ENCODE results near the gene ACOXL. TPM values are rescaled to one million over a fixed set of nuclear protein-coding genes. Genes with fewer than 3 reads are reported as not detected.

The ACOXL gene
- total and polyA plus RNA-seq, 4 donors: 4.4 to 32.8 (median 12.2) TPM

- no peaks in the 10 kb centered on the region for H3K9me3 ChIP-seq (ENCODE audit: control insufficient read depth in 4 of 4, insufficient read depth in 3 of 4, low read length in 3 of 4)
- TF ChIP-seq CTCF (IDR thresholded peaks at IDR 0.05; ENCODE audit: control extremely low read depth, extremely low read depth): no peak
- H3K27me3 ChIP-seq (ENCODE audit: control insufficient read depth in 3 of 3, insufficient read depth in 3 of 3, low read length in 2 of 3): peaks cover 0 to 12% (median 7%) of the 10 kb centered on the region in 3 donors
- no peak overlapping the region for H3K27ac ChIP-seq (ENCODE audit: low read depth in 1 of 2, low read length in 1 of 2)
- ATAC-seq (ENCODE audit: insufficient read depth, low FRiP score) (no peak), DNase-seq (no peak)
- no peak overlapping the region for H3K4me3 ChIP-seq
- 15 to 33% methylated on average over 6 of the region's 6 CpGs for WGBS, 2 donors
- no peak overlapping the region for H3K9ac ChIP-seq (ENCODE audit: insufficient read depth in 1 of 2, low read length in 2 of 2)
- no peaks in the 10 kb centered on the region for H3K36me3 ChIP-seq (ENCODE audit: control insufficient read depth in 4 of 4, insufficient read depth in 4 of 4, low read length in 4 of 4)
- H3K4me1 ChIP-seq (ENCODE audit: control insufficient read depth in 5 of 5, insufficient read depth in 5 of 5, low read length in 5 of 5): peaks cover 0 to 4% (median 0%) of the 10 kb centered on the region in 5 donors
Observed at GRCh38 chr2:110748489-110748867, 16.1 kb downstream of the ACOXL start.

- Histone ChIP-seq H3K4me3 (no peak overlapping the region), H3K9me3 (ENCODE audit: control insufficient read depth in 4 of 4, insufficient read depth in 3 of 4, low read length in 3 of 4) (no peaks in the 10 kb centered on the region), H3K27ac (ENCODE audit: low read depth in 1 of 2, low read length in 1 of 2) (no peak overlapping the region), H3K36me3 (ENCODE audit: control insufficient read depth in 4 of 4, insufficient read depth in 4 of 4, low read length in 4 of 4) (no peaks in the 10 kb centered on the region), H3K9ac (ENCODE audit: insufficient read depth in 1 of 2, low read length in 2 of 2) (no peak overlapping the region), H3K4me1 (ENCODE audit: control insufficient read depth in 5 of 5, insufficient read depth in 5 of 5, low read length in 5 of 5) (peaks cover 0 to 4% (median 0%) of the 10 kb centered on the region in 5 donors), H3K27me3 (ENCODE audit: control insufficient read depth in 3 of 3, insufficient read depth in 3 of 3, low read length in 2 of 3) (peaks cover 0 to 12% (median 7%) of the 10 kb centered on the region in 3 donors)
- TF ChIP-seq CTCF (IDR thresholded peaks at IDR 0.05; ENCODE audit: control extremely low read depth, extremely low read depth): no peak
- 94 to 98% methylated on average over 3 of the region's 3 CpGs for WGBS, 2 donors
- no peak for DNase-seq
- ATAC-seq (ENCODE audit: insufficient read depth, low FRiP score): no peak
Observed at GRCh38 chr2:110751642-110752041, 19.3 kb downstream of the ACOXL start.

GRCh38 chr2:110752871-110753270 lies 20.5 kb downstream of the ACOXL start:
- ATAC-seq (ENCODE audit: insufficient read depth, low FRiP score) (no peak), DNase-seq (no peak)
- Histone ChIP-seq H3K27ac (ENCODE audit: low read depth in 1 of 2, low read length in 1 of 2) (no peak overlapping the region), H3K4me1 (ENCODE audit: control insufficient read depth in 5 of 5, insufficient read depth in 5 of 5, low read length in 5 of 5) (peaks cover 0 to 2% (median 0%) of the 10 kb centered on the region in 5 donors), H3K9me3 (ENCODE audit: control insufficient read depth in 4 of 4, insufficient read depth in 3 of 4, low read length in 3 of 4) (no peaks in the 10 kb centered on the region), H3K4me3 (no peak overlapping the region), H3K36me3 (ENCODE audit: control insufficient read depth in 4 of 4, insufficient read depth in 4 of 4, low read length in 4 of 4) (no peaks in the 10 kb centered on the region), H3K27me3 (ENCODE audit: control insufficient read depth in 3 of 3, insufficient read depth in 3 of 3, low read length in 2 of 3) (peaks cover 0 to 12% (median 7%) of the 10 kb centered on the region in 3 donors), H3K9ac (ENCODE audit: insufficient read depth in 1 of 2, low read length in 2 of 2) (no peak overlapping the region)
- no peak for TF ChIP-seq CTCF (IDR thresholded peaks at IDR 0.05; ENCODE audit: control extremely low read depth, extremely low read depth)
- WGBS, 2 donors: 85 to 91% methylated on average over 2 of the region's 2 CpGs

GRCh38 chr2:110755491-110756078 lies 23.2 kb downstream of the ACOXL start:
- H3K9me3 ChIP-seq (ENCODE audit: control insufficient read depth in 4 of 4, insufficient read depth in 3 of 4, low read length in 3 of 4): peaks cover 0 to 6% (median 2%) of the 10 kb centered on the region in 4 donors
- no peaks in the 10 kb centered on the region for H3K36me3 ChIP-seq (ENCODE audit: control insufficient read depth in 4 of 4, insufficient read depth in 4 of 4, low read length in 4 of 4)
- ATAC-seq (ENCODE audit: insufficient read depth, low FRiP score) (no peak), DNase-seq (peak in 2 of 3 donors; percentile 38 to 48)
- H3K9ac ChIP-seq (ENCODE audit: insufficient read depth in 1 of 2, low read length in 2 of 2): no peak overlapping the region
- peaks cover 0 to 2% (median 0%) of the 10 kb centered on the region in 5 donors for H3K4me1 ChIP-seq (ENCODE audit: control insufficient read depth in 5 of 5, insufficient read depth in 5 of 5, low read length in 5 of 5)
- WGBS, 2 donors: 41 to 54% methylated on average over 4 of the region's 4 CpGs
- H3K27me3 ChIP-seq (ENCODE audit: control insufficient read depth in 3 of 3, insufficient read depth in 3 of 3, low read length in 2 of 3): no peaks in the 10 kb centered on the region
- no peak overlapping the region for H3K27ac ChIP-seq (ENCODE audit: low read depth in 1 of 2, low read length in 1 of 2)
- no peak overlapping the region for H3K4me3 ChIP-seq
- TF ChIP-seq CTCF (IDR thresholded peaks at IDR 0.05; ENCODE audit: control extremely low read depth, extremely low read depth): peak; percentile 25

All from lung (tissue), 12 donors.